CD4-positive, alpha-beta T cell (primary cell): Measurements from ENCODE around the gene OPTC. TPM values are rescaled to one million over a fixed set of nuclear protein-coding genes. Genes with fewer than 3 reads are reported as not detected.
A peak's percentile ranks its signal among the peaks of the same experiment; 100 is the strongest.

Source experiments
- ATAC-seq: fragments of 200-7000 bp; cut with Tn5 transposase; one replicate; pipeline ENCODE4 v1.10.0; 2022; ENCODE audit warnings: mild to moderate bottlenecking; ENCODE audit not compliant: poor library complexity
- CTCF ChIA-PET: fragments of 350-600 bp; sonication (Branson Sonifier 250); formaldehyde crosslinking; loops from one replicate; lab custom pipeline; 2021; ENCODE audit warnings: antibody characterized with exemption, inconsistent platforms; lab: Charles Lee
- POLR2A ChIA-PET: fragments of 350-600 bp; sonication (Branson Sonifier 250); formaldehyde crosslinking; loops from one replicate; lab custom pipeline; 2021; ENCODE audit warnings: antibody characterized with exemption, inconsistent platforms; lab: Charles Lee
- DNase-seq, 14 experiments: peaks; one replicate each; pipeline ENCODE4 v3.0.0-alpha.2; 2013 to 2020; ENCODE audit warnings: mixed read lengths in 2 of 14
- H3K27ac ChIP-seq, 2 donors: one replicate each; pipeline versions ENCODE4 v1.5.1 to v1.7.0; 2013; ENCODE audit warnings: low read length in 2 of 2, low read depth in 1 of 2, mild to moderate bottlenecking in 1 of 2
- H3K27me3 ChIP-seq, 2 experiments: 1 replicate in 1 of 2; 2 replicates in 1 of 2; pipeline versions ENCODE4 v1.6.1 to v1.7.0; 2013; ENCODE audit warnings: low read length in 2 of 2, control low read depth in 1 of 2, mild to moderate bottlenecking in 1 of 2, moderate library complexity in 1 of 2; ENCODE audit not compliant: insufficient read depth in 2 of 2, control insufficient read depth in 1 of 2
- H3K36me3 ChIP-seq: one replicate; pipeline ENCODE4 v1.6.1; 2013; ENCODE audit warnings: low read length, control low read depth; ENCODE audit not compliant: insufficient read depth
- H3K4me1 ChIP-seq: one replicate; pipeline ENCODE4 v1.6.1; 2013; ENCODE audit warnings: low read length, control low read depth; ENCODE audit not compliant: insufficient read depth
- H3K4me3 ChIP-seq: one replicate; pipeline ENCODE4 v1.5.1; 2013; ENCODE audit warnings: mild to moderate bottlenecking, low read length, moderate library complexity
- H3K9me3 ChIP-seq, 2 experiments: 1 replicate in 1 of 2; 2 replicates in 1 of 2; pipeline versions ENCODE4 v1.6.1 to v1.7.0; 2013; ENCODE audit warnings: low read length in 2 of 2, mild to moderate bottlenecking in 2 of 2, control low read depth in 1 of 2, moderate library complexity in 1 of 2; ENCODE audit not compliant: control insufficient read depth in 1 of 2, insufficient read depth in 1 of 2
- H3K27ac Mint-ChIP-seq: one replicate; pipeline ENCODE4 v1.8.0; 2020; ENCODE audit warnings: mixed read lengths
- H3K27me3 Mint-ChIP-seq: one replicate; pipeline ENCODE4 v1.8.0; 2021; ENCODE audit warnings: mixed read lengths
- H3K36me3 Mint-ChIP-seq: one replicate; pipeline ENCODE4 v1.8.0; 2021; ENCODE audit warnings: low read depth, mixed read lengths
- H3K4me1 Mint-ChIP-seq: one replicate; pipeline ENCODE4 v1.8.0; 2021; ENCODE audit warnings: low read depth, mixed read lengths
- H3K4me3 Mint-ChIP-seq: one replicate; pipeline ENCODE4 v1.8.0; 2020; ENCODE audit warnings: mild to moderate bottlenecking, mixed read lengths
- H3K9me3 Mint-ChIP-seq: one replicate; pipeline ENCODE4 v1.8.0; 2020; ENCODE audit warnings: mixed read lengths
- intact Hi-C, 2 experiments: fragments of 100-400 bp; cut with DNase I in 1 of 2; cut with micrococcal nuclease in 1 of 2; formaldehyde crosslinking; loops; one replicate each; pipeline versions ENCODE4 v1.15.1 to v1.9.0; 2023 to 2025; cut with DNase I, micrococcal nuclease
- total RNA-seq, 174 experiments: library from RNA in 2 of 174; stranded (reverse) in 2 of 174; gene quantifications; one replicate each; pipeline ENCODE4 v1.2.3 and lab custom pipeline; 2021 to 2026
- TF ChIP-seq, protein P1 (sequence below): fragments of 200-600 bp; IDR thresholded peaks from one replicate; pipeline ENCODE4 v1.8.0; 2022; ENCODE audit warnings: antibody characterized with exemption, mild to moderate bottlenecking

The OPTC gene
- total RNA-seq, 2 experiments from 2014 or later: not detected

DNA sequence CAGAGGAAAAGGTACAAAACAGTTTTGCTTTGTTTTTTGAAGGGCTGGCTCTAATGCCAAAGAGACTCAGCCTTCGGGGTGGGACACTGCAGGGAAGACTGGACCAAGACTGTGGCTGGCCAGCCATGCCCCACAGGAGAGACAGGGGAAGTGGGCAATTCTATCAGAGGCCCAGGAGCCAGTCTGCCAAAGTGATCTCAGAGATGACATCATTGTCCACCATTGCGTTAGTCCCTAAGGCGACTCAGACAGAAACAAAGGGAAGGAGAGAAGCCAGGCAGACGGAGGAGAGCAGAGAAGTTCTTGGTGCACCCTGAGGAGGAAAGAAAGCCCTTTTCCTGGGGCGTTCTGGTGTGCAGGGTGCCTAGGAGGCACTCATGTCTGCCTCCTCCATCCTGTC, 26.4 kb downstream of the OPTC start:
- Histone ChIP-seq H3K4me1 (no peaks in the 10 kb centered on the region), H3K36me3 (no peaks in the 10 kb centered on the region), H3K27me3 (no peaks in the 10 kb centered on the region), H3K9me3 (no peaks in the 10 kb centered on the region), H3K4me3 (no peak overlapping the region), H3K27ac (no peak overlapping the region)
- H3K9me3 Mint-ChIP-seq: no peaks in the 10 kb centered on the region
- peak in 1 of 14 experiments; percentile 43 for DNase-seq
- no peaks in the 10 kb centered on the region for H3K27me3 Mint-ChIP-seq
- intact Hi-C loops: loop anchor here in 1 of 2 experiments (10.0 kb wide), 1 partner anchor 54 kb away; no protein-coding TSS in a partner anchor
- POLR2A ChIA-PET: no interaction called here
- H3K4me3 Mint-ChIP-seq: no peak overlapping the region
- ATAC-seq: no peak
- no peak overlapping the region for H3K27ac Mint-ChIP-seq
- CTCF ChIA-PET: no interaction called here
- H3K36me3 Mint-ChIP-seq: no peaks in the 10 kb centered on the region
- TF ChIP-seq, protein P1, sequence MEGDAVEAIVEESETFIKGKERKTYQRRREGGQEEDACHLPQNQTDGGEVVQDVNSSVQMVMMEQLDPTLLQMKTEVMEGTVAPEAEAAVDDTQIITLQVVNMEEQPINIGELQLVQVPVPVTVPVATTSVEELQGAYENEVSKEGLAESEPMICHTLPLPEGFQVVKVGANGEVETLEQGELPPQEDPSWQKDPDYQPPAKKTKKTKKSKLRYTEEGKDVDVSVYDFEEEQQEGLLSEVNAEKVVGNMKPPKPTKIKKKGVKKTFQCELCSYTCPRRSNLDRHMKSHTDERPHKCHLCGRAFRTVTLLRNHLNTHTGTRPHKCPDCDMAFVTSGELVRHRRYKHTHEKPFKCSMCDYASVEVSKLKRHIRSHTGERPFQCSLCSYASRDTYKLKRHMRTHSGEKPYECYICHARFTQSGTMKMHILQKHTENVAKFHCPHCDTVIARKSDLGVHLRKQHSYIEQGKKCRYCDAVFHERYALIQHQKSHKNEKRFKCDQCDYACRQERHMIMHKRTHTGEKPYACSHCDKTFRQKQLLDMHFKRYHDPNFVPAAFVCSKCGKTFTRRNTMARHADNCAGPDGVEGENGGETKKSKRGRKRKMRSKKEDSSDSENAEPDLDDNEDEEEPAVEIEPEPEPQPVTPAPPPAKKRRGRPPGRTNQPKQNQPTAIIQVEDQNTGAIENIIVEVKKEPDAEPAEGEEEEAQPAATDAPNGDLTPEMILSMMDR: no peak
- peaks cover 7% of the 10 kb centered on the region for H3K4me1 Mint-ChIP-seq

DNA sequence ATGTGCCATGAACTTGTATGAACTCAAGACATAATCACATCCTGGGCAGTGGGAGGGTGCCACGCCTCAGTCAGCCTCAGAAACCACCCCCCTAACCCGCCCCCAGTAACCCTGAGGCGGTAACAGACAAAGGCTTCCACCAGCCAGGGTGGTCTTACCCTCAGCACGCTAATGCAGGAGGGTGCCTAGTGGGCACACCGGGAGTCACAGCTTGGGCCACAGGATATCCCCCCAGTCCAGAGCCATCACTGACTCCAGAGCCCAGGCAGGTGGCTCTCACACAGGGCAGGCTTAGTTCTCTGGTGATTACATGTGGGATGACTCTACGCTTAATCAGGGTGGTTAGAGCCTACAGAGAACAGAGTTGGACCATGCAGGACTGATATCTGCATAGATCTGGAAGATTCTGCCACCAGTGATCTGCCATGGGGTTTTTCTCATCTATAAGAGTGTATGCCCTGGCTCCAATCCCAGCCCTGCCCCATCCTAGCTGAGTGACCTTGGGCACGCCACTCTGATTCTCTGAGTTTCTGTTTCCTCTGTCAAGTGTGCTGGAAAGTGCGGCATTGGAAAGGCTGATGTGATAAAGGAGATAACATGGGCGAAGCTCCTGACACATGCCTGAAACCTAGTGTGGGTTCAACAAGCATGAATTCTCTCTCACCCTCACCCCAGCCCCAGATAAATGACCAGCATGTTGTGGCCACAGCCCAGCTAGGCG, 27.3 kb downstream of the OPTC start:
- POLR2A ChIA-PET: no interaction called here
- CTCF ChIA-PET: no interaction called here
- no peaks in the 10 kb centered on the region for H3K4me1 ChIP-seq
- H3K4me3 Mint-ChIP-seq: no peak overlapping the region
- H3K4me1 Mint-ChIP-seq: no peaks in the 10 kb centered on the region
- no peaks in the 10 kb centered on the region for H3K36me3 Mint-ChIP-seq
- intact Hi-C loops: loop anchor here in 1 of 2 experiments (10.0 kb wide), 1 partner anchor 54 kb away; no protein-coding TSS in a partner anchor
- no peak overlapping the region for H3K27ac Mint-ChIP-seq
- no peaks in the 10 kb centered on the region for H3K9me3 Mint-ChIP-seq
- no peaks in the 10 kb centered on the region for H3K27me3 Mint-ChIP-seq
- no peaks in the 10 kb centered on the region for H3K9me3 ChIP-seq
- H3K27me3 ChIP-seq: no peaks in the 10 kb centered on the region
- TF ChIP-seq, protein P1: no peak
- no peak overlapping the region for H3K4me3 ChIP-seq
- no peaks in the 10 kb centered on the region for H3K36me3 ChIP-seq
- ATAC-seq: no peak
- DNase-seq: no peak
- H3K27ac ChIP-seq: no peak overlapping the region

DNA sequence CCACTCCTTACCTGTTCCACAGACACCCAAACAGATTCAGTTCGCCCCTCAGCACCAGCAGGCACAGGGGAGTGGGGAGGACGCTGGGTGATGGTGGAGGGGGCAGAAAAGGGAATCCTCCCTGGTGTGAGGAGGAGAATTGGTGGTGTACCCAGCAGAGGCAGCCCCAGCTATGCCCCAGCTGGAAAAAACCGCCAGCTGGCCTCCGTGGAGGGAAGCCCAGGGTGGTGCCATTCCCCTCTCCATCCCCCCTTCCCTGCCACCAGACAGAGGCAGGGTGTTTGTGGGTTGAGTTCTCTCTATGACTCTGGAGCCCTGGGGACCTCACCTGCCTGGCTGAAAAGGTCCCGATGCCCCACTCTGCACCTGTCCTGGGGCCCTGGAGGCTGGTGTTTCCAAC, 27.9 kb downstream of the OPTC start:
- intact Hi-C loops: loop anchor here in 1 of 2 experiments (10.0 kb wide), 1 partner anchor 53 kb away; no protein-coding TSS in a partner anchor
- ATAC-seq: no peak
- H3K4me1 ChIP-seq: no peaks in the 10 kb centered on the region
- H3K36me3 ChIP-seq: no peaks in the 10 kb centered on the region
- no peak overlapping the region for H3K4me3 ChIP-seq
- CTCF ChIA-PET: no interaction called here
- DNase-seq: no peak
- Mint-ChIP-seq H3K4me1 (no peaks in the 10 kb centered on the region), H3K9me3 (no peaks in the 10 kb centered on the region), H3K27me3 (no peaks in the 10 kb centered on the region), H3K27ac (no peak overlapping the region), H3K4me3 (no peak overlapping the region), H3K36me3 (no peaks in the 10 kb centered on the region)
- no peaks in the 10 kb centered on the region for H3K9me3 ChIP-seq
- TF ChIP-seq, protein P1: no peak
- H3K27ac ChIP-seq: no peak overlapping the region
- POLR2A ChIA-PET: no interaction called here
- H3K27me3 ChIP-seq: no peaks in the 10 kb centered on the region
